Measurements from ENCODE around the gene SOWAHA.
"Not testable (repeated sequence)": the region's sequence is repeated elsewhere in the genome, so short reads cannot be mapped to it uniquely, and the experiment has no call there.

Gene SOWAHA

GRCh38 chr5:132849347-132849746, 36.2 kb downstream of the SOWAHA start:
- DNase-seq (ENCODE audit: low spot score): no peak
- no peak for FAIRE-seq

GRCh38 chr5:132850066-132850465, 37.0 kb downstream of the SOWAHA start:
- FAIRE-seq (no peak), DNase-seq (ENCODE audit: low spot score) (no peak)

GRCh38 chr5:132853323-132853722, 40.2 kb downstream of the SOWAHA start:
- DNase-seq (ENCODE audit: low spot score) (no peak), FAIRE-seq (no peak)

GRCh38 chr5:132853790-132854189, 40.7 kb downstream of the SOWAHA start:
- no peak for FAIRE-seq
- DNase-seq (ENCODE audit: low spot score): no peak

- FAIRE-seq (no peak), DNase-seq (ENCODE audit: low spot score) (no peak)
Measured at GRCh38 chr5:132854301-132854700, 41.2 kb downstream of the SOWAHA start.

- not testable (repeated sequence) for DNase-seq (ENCODE audit: low spot score); FAIRE-seq
Measured at GRCh38 chr5:132854992-132855391, 41.9 kb downstream of the SOWAHA start.

- DNase-seq (ENCODE audit: low spot score): no peak
Measured at GRCh38 chr5:132856011-132856410, 42.9 kb downstream of the SOWAHA start.

GRCh38 chr5:132859889-132860437, 46.9 kb downstream of the SOWAHA start:
- FAIRE-seq: no peak
- DNase-seq (ENCODE audit: low spot score): no peak

More at GRCh38 chr5:132856011-132856410, 42.9 kb downstream of the SOWAHA start:
- FAIRE-seq: no peak

- FAIRE-seq: no peak
- no peak for DNase-seq (ENCODE audit: low spot score)
Measured at GRCh38 chr5:132860742-132861141, 47.6 kb downstream of the SOWAHA start.

- DNase-seq (ENCODE audit: low spot score) (no peak), FAIRE-seq (no peak)
Measured at GRCh38 chr5:132865668-132866341, 52.7 kb downstream of the SOWAHA start.

Data from urothelium cell line (cell line).